Stimulated activated CD4-positive, alpha-beta T cell treated with anti-CD3 and anti-CD28 coated beads, Interleukin-1b, Interleukin-23, amount 100 ng/mL, for 1 hour (primary cell): Measurements from ENCODE around the gene BICDL2.

Experiments
- DNase-seq, 2 donors: peaks; one replicate each; pipeline ENCODE4 v3.0.0-alpha.2; 2020; ENCODE audit warnings: low read depth in 2 of 2

The BICDL2 gene

DNA sequence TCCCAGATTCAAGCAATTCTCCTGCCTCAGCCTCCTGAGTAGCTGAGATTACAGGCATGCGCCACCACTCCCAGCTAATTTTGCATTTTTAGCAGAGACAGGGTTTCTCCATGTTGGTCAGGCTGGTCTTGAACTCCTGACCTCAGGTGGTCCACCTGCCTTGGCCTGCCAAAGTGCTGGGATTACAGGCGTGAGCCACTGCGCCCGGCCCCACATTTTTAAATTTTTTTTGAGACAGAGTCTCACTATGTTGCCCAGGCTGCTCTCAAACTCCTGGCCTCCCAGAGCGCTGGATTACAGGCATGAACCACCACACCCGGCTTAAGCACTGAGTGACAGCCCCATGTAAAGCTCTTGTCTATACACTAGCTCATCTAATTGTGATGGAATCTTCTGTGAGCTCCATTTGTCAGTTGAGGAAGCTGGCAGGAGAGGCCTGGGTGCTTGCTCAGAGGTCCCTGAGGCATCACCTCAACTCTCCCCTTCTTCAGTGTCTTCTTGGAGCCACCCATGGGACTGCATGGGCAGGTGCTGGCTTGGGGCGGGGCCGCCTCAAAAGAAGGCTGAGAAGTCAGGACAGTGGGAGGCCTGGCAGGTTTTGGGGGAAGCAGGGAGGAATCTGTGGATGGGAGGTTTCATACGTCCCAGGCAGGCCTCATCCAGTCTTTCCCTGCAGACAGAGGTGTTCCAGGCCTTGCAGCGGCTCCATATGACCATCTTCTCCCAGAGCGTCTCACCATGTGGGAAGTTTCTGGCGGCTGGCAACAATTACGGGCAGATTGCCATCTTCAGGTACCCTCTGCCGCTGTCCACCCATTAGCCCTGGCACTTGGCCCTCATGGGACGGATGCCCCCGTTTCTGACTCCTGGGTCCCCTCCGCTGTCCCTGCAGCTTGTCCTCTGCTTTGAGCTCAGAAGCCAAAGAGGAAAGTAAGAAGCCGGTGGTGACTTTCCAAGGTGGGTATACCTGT lies 11.4 kb downstream of the BICDL2 start:
- no peak for DNase-seq

GRCh38 chr16:3023669-3024478 lies 12.9 kb downstream of the BICDL2 start, which contains the start of the genes HCFC1R1 and THOC6:
TSS of gene HCFC1R1 (minus strand) at chr16:3023942. CDS start at chr16:3023941, 1 bp downstream.
TSS of gene THOC6 (plus strand) at chr16:3024035. CDS start at chr16:3024327, 292 bp downstream.
- DNase-seq = peak; percentile 83 to 88

- DNase-seq = no peak
Observed at GRCh38 chr16:3023415-3023668, 13.4 kb downstream of the BICDL2 start.

DNA sequence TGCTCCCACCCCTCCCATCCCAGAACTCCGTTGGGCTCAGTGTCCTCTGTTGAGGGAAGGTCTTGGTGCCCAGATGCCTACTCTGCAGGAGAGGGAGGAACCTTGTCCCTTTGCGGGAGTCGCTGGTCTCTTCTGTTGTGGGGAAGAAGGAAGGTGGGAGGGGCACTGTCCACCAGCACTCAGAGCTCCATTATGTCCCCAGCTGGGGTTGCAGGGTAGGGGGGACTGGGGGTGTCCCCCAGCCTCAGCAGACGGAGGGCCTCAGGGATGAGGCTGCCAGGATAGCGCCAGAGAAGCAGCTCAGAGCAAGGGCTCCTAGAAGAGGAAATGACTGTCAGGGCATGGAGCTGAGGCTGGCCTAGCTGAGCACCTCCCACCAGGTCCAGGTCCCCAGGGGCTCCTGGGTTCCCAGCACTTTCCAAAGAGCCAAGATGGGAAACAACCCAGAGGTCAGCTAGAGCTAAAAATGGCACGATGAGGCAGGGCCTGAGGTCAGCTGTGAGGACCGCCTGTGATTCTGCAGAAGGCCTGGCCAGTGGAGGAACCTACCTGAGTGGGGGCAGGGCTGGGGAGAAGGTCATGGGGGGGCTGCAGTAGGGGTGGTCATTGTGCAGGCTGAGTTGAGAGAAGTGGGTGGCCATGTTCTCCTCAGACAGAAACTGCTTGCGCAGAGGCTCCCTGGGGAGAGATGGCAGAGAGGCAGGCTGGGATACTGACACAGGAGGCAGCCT lies 13.9 kb downstream of the BICDL2 start:
- no peak for DNase-seq

GRCh38 chr16:3022208-3022683 lies 14.5 kb downstream of the BICDL2 start:
- peak; percentile 60 to 92 for DNase-seq

DNA sequence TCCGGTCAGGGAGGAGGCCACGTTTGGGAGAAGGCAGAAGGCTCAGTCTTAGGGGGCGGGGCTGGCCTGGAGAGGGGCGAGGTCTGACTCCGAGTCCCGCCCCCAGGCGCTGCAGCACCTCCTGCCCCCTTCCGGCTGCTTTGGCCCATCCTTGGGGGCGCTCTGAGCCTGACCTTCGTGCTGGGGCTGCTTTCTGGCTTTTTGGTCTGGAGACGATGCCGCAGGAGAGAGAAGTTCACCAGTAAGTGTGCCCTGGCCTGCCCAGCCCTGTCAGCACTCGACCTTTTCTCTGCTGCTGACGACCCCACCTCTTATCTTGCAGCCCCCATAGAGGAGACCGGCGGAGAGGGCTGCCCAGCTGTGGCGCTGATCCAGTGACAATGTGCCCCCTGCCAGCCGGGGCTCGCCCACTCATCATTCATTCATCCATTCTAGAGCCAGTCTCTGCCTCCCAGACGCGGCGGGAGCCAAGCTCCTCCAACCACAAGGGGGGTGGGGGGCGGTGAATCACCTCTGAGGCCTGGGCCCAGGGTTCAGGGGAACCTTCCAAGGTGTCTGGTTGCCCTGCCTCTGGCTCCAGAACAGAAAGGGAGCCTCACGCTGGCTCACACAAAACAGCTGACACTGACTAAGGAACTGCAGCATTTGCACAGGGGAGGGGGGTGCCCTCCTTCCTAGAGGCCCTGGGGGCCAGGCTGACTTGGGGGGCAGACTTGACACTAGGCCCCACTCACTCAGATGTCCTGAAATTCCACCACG lies 15.1 kb downstream of the BICDL2 start:
- peak; percentile 56 to 68 for DNase-seq

DNA sequence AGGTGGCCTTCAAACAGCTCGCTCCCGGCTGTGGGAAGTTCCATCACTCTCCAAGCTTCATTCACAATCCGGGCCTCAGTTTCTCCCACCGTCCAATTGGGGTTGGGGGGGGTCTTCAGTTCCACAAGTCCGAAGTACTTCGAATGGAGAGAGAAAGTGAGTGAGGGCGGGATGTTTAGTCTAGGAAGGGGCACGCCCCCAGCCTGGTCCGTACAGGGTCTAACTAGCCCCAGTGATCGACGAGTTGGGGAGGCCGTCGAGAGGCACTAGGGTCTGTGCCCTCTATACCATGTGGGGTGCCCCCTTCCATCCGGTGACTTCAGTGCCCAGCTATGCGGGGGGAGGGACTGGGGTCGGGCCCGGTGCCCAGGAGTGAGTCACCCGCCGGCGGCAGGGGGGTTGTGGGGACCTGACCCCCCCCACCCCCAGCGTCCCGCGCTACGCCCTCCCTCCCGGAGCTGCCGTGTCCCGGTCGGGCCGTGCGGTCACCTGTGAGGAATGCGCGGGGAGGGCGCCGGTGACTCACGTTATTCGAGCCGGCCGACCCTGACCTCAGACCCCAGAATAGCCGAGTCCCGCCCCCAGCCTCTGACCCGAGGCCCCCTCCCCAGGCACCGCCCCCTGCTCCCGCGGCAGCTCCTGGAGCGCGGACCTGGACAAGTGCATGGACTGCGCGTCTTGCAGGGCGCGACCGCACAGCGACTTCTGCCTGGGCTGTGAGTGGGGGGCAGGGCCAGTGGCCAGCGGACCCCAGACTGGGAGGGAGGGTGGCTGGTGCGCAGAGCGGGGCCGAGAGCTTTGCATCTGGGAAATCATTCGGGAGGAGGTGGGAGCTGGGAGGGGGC lies 15.9 kb downstream of the BICDL2 start:
- DNase-seq = peak in 1 of 2 donors; percentile 50

GRCh38 chr16:3020247-3020603 lies 16.5 kb downstream of the BICDL2 start, which contains the start of gene TNFRSF12A:
TSS of gene TNFRSF12A (plus strand) at chr16:3020368. CDS start at chr16:3020398, 30 bp downstream.
- no peak for DNase-seq

DNA sequence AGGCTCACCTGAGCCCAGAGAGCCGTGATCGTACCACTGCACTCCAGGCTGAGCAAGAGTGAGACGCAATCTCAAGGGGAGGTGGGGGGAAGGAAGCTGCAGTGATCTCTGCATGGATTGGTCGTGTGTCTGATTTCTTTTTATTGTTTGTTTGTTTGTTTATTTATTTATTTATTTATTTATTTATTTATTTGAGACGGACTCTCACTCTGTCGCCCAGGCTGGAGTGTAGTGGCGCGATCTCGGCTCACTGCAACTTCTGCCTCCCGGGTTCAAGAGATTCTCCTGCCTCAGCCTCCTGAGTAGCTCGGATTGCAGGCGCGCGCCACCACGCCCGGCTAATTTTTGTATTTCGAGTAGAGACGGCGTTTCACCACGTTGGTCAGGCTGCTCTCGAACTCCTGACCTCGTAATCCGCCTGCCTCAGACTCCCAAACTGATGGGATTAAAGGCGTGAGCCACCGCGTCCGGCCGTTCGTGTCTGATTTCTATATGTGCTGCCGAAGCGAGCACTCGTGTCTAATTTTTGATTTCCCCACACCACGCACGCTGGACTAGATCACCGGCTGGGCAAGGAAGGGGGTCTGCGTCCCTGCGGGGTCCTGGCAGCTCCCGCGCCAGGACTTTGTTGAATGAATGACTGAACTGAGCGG lies 17.0 kb downstream of the BICDL2 start:
- DNase-seq = no peak

GRCh38 chr16:3017794-3018506 lies 18.8 kb downstream of the BICDL2 start, which contains the start of gene CLDN6:
TSS of gene CLDN6 (minus strand) at chr16:3018183. CDS start at chr16:3016021, 2,162 bp downstream.
- no peak for DNase-seq

DNA sequence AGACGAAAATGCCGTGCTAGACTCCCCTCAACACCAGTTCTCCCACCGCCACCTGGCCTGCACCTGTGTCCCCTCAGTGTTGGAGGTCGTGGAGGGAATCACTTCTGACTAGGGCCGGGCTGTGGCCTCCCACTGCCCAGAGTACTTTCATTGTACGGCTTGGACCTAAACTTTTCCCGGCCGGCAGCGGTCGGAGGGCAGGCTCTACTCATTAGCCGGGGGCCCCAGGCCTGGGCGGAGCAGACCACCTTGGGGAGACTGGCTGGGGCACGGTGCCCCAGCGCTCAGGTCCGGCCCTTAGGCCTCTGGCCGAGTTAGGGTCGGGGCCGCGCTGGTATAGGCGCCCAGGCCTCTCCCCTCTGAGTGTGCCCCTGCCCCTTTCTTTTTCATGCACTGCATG lies 19.4 kb downstream of the BICDL2 start:
- no peak for DNase-seq

GRCh38 chr16:3015865-3016521 lies 20.8 kb downstream of the BICDL2 start:
- DNase-seq = no peak

DNA sequence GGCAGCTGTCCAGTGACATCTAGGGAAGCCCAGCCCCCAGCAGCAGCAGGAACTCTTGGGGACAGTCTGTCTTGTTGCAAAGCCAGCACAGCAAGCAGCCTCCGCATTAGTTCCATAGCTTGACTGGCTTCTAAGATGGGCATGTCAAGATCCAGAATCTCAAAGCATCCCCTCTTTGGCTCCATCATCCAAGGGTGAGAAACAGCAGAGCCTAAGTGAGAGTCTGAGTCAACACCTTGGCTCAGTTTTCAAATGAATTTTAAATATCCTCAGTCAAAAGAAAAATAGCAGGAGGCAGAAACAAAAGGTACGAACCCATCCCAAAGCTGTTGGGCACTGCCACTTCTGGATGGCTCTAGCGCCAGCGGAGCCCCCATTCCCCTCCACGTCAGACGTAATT lies 21.8 kb downstream of the BICDL2 start:
- no peak for DNase-seq

DNA sequence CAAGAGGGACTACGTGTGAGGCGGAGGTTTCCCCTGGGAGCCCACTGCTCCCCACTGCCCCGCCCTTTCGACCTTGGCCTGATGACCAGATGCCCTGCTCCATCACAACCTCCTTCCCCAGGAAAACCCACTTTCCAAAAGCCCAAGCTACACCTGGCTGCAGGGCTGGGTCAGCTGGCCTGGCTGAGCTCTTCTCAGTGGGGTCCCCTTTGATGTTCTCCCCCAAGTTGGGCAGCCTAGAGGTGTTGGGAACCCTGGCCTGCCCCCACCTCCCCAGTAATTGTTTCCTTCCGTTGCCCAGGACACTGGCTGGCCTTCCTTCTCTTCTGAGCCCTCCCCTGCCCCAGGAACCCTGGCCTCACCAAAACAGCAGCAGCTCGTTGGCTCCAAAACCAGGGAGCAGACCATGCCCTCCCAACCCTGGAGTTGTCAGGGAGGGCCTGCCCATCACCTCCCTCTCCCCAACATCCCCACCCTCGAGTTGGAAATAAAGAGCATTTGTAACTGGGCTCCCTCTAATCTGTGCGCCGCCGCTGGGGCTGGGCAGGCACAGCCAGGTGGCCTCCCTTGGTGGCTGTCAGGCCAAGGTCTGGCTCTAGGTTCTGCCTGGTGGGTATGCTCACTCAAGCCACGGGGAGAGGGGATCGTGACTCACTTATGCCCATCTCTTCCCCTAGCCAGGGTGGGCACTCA lies 22.6 kb downstream of the BICDL2 start:
- no peak for DNase-seq

DNA sequence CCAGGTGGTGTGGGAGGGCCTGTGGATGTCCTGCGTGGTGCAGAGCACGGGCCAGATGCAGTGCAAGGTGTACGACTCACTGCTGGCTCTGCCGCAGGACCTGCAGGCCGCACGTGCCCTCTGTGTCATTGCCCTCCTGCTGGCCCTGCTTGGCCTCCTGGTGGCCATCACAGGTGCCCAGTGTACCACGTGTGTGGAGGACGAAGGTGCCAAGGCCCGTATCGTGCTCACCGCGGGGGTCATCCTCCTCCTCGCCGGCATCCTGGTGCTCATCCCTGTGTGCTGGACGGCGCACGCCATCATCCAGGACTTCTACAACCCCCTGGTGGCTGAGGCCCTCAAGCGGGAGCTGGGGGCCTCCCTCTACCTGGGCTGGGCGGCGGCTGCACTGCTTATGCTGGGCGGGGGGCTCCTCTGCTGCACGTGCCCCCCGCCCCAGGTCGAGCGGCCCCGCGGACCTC lies 23.2 kb downstream of the BICDL2 start:
- DNase-seq = no peak

DNA sequence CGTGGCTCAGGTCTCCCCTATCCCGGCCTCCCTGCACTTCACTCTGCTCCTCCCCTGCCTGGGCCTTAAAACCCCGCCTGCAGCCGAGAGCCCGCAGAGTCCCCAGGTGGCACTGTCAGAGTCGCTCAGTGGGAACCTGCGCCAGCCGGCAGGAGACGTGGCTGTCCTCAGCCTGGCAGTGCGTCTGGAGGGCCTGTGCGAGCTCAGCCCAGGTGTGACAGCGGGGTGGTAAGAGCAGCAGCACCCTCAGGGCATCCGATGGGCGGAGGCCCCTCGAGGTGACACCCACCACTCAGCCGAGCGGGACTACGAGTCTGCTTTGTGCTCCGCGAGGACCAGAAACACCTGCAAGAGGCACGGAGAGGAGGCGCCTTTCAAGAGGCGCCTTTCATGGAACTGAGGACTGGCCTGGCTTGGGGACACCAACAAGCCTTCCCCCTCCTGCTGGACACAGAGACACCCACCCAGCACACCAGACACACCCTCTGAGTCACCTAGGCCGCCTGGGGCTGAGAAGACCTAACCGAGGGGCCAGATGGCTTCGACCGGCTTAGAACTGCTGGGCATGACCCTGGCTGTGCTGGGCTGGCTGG lies 23.8 kb downstream of the BICDL2 start, which contains the start of gene CLDN9:
Gene CLDN9 (plus strand): TSS at position 96 of the 593 bp plus-strand sequence. CDS start 440 bp downstream, at position 536.
- no peak for DNase-seq

GRCh38 chr16:3012246-3012645 lies 24.5 kb downstream of the BICDL2 start:
- no peak for DNase-seq
